GM19099 (cell line): ENCODE data around the gene PLCB2.

Source experiments
- POLR2A ChIP-seq: IDR thresholded peaks from 3 replicates; pipeline ENCODE4 v1.6.1; 2011; ENCODE audit warnings: low read depth; ENCODE audit not compliant: insufficient read length; ENCODE audit errors: extremely low read depth

The PLCB2 gene

DNA sequence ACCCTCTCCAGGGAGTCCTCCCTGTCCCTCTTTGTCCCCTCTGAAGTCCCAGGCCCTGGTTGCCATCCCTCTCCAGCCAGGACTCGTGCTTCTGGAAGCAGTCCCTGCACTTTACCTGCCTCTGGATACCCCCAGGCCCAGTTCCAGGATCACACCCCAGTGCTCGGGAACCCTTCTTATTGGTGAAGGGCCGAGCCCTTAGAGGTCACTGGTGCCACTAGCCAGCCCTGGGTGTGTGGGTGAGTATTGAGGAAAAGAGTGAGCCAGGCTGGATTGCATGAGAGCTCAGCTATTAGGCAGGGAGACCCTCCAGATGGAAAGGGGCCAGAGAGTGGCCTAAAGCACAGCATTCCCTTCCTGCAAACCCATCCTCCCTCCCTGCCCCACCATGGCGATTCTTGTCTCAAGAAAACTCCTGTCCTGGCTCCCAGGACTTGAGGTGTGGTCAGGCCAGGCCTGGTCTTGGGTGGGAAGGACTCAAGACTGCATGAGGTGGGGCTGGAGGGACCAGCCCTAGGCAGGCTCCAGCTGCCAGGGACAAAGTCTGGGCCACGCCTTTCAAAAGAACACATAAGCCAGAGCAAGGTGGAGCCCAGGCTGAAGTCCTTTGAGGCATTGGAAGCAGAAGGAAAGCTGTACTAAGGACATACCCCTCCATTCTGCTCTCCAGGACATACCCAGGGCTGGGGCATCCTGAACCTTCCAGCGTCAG is 38.3 kb upstream of the PLCB2 start:
- no peak for TF ChIP-seq POLR2A

DNA sequence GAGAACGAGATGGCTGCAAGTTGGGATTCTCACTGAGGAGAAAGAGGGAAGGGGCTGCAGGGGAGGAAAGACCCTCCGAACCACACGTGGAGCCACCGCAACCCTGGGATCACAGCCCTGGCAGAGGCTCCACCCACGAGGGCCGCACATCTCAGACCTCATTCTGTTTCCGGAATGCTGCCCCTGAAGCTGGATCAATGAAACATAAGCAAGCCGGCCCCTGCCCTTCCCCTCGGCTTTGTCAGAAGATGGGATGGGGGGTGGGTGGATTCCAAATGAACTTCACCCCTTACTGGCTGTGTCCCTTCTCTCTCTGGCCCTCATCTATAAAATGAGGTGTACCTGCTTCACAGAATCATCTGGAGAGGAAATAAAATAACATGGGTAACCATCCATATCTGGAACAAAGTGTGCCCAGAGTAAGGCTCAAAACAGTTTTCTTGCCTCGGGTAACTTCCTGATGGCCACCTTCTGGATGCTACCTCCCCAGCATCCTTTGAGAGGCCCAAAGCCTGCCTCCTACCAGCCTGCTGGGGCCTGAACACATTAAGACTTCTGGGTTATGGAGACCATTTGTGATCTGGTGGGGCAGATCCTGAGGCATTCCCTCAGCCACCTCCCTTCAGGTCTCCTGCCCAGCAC is 37.6 kb upstream of the PLCB2 start:
- no peak for TF ChIP-seq POLR2A

DNA sequence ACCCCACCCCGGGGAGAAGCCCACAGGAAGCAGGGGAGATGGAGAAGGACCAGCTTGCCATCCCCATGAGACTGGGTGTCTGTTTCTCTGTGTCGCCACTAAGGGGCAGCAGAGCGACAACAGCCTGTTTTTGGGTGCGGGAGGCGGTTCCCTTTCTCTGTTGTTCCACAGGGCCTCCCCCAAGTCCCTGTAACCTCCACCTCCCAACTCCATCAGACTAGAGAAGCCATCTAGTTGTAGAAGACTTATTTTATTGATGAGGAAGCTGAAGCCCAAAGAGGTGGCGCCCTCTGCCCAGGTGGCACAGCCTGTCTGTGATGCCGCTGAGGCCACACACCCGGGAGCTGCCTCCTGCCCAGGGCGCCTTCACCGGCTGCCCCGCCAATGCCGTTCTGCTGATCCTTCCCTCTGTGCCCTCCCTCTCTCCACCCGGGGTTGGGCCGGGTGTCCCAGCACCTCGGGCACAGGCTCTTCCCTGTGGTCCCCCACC is 36.9 kb upstream of the PLCB2 start:
- TF ChIP-seq POLR2A, result no peak

DNA sequence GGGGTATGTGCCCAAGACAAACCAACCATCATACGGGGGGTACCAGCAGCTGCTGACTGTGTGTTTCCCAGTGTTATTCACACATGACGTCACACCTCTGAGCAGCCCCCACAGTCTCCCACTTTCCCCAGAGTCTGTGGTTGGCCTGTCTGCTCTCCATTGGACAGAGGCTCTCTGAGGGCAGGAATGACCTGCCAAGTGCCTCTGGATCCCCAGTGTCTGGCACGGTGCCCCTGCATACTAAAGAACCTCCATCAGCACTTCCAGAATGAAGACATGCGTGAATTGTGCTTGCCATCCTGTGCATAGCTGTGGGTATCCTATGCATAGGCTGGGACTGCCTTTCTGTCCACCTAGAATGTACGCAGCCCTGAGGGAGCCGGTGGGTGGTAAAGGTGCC is 36.5 kb upstream of the PLCB2 start:
- no peak for TF ChIP-seq POLR2A

DNA sequence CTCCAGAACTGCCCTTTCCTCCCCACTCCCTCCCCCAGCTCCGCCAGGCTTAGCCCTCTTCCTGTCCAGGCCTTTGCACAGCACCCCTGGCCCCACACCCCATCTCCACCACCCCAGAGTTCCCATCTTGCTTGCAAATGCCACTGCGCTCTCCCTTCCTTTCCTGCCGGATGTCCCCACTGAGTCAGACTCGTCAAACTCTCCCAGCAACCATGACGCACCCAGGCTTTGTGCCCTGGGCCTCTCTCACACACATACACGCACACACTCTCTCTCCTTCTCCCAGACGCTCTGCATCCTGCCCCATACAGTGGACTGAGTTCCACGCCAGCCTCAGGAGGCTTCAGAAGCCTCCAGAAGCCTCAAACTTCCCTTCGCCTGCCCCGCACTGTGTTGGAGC is 35.8 kb upstream of the PLCB2 start:
- no peak for TF ChIP-seq POLR2A

DNA sequence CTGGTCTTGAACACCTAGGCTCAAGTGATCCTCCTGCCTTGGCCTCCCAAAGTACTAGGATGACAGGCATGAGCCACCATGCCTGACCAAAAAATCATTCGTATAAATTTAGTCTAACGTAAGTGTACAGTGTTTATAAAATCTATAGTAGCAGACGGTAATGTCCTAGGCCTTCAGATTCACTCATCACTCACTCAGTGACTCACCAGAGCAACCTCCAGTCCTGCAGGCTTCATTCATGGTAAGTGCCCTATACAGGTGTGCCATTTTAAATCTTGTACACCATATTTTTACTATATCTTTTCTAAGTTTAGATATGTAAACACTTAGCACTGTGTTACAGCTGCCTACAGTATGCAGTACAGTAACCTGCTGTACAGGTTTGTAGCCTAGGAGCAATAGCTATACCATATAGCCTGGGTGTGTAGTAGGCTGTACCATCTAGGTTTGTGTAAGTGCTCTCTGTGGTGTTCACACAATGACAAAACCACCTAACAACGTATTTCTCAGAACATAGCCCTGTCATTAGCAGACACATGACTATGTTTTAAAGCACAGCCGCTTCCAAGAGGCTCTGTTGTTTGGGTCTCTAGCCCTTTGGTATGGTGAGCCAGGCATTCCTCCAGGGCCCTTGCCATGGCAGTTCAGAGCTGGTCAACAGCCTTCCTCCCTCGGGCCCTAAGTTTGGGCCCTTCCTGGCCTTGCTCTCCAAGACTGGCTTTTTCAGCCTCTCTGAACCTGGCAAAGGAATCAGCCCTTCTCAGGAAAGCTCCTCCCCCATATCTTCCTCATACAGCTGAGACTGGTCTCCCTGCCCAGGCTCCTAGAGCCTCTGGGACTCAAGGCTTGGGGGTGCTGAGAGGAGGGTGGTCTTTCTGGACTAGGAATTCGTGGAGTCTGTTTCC is 34.9 kb upstream of the PLCB2 start:
- TF ChIP-seq POLR2A, result no peak

DNA sequence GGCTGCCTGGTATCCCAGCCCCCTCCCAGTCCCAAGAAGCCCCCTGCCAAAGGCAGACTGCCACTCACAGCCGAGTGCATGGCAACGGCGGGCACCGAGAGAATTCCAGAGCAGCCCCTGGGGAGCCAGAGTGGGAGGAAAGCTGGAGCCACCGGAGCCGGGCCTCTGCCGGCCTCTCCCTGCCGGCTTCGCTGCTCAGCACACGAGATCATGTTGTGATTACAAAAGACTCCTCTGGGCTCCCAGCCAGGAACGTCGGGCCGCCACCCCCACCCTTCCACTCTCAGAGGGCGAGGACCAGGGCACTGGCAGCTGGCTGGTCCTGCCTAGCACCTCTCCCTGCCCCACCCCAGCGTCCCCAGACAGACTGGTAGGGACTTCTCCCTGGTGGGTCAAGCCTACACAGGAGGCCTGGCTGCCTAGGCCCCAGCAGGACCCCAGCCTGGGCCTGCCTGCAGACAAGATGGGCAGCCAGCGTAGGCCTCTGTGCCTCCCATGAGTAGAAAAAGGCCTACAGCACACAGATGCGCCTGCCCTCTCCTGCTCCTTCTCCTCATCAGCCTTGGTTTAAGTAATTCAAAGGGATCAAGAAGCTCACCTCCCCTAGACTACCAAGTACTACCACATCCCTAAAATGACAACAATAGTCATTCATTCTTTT is 33.1 kb upstream of the PLCB2 start, which contains the start of gene CCDC9B:
TSS of gene CCDC9B (minus strand) at position 200 of the 661 bp plus-strand sequence. CDS start at position 80, 120 bp downstream.
- no peak for TF ChIP-seq POLR2A

DNA sequence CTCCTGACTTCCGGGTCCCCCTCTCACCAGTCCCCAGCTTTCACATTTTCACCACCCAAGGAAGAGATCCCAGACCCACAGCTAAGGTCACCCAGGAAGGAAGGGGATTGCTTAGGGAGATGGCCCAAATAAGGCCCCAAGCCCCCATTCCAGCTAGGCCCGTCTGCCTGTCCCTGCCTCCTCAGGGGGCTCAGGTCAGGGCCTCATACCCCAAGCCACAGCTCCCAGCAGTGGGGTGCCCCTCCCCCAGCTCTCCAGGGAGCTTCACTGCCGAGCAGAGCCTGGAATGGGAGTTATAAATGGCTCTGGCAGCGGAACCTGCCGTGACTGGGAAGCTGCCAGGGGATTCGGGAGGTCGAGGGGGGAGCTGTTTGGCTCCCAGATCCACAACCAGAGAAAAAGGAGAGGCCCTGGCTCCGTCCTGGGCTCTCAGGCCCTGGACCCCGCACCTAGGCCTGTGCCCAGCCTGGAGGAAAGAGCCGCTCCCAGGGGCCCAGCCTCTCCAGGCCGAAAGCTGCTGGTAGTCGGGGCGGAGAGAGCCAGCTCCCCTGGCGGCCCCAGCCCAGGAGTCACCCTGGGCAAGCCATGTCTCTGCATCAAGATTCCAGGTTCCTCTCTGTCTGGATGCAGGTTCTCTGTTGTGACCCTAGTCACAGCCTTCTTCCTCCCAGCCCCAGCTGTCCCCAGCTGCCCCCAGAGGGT is 32.5 kb upstream of the PLCB2 start:
- TF ChIP-seq POLR2A, result no peak

DNA sequence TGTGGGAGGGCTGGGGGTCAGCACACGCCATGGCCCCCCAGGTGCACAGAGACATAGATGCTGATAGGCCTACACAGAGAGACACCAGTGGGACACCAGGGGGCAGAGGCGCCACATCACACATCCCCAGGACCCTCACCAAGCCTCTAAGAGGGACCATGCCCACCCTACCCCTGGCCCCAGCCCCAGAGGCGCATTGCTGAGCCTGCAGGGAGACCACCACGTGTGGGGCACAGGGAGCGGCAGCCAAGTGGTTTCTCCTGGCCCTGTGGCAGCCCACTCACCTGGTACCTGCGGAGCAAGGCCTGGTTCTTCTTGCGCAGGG is 31.8 kb upstream of the PLCB2 start:
- no peak for TF ChIP-seq POLR2A

DNA sequence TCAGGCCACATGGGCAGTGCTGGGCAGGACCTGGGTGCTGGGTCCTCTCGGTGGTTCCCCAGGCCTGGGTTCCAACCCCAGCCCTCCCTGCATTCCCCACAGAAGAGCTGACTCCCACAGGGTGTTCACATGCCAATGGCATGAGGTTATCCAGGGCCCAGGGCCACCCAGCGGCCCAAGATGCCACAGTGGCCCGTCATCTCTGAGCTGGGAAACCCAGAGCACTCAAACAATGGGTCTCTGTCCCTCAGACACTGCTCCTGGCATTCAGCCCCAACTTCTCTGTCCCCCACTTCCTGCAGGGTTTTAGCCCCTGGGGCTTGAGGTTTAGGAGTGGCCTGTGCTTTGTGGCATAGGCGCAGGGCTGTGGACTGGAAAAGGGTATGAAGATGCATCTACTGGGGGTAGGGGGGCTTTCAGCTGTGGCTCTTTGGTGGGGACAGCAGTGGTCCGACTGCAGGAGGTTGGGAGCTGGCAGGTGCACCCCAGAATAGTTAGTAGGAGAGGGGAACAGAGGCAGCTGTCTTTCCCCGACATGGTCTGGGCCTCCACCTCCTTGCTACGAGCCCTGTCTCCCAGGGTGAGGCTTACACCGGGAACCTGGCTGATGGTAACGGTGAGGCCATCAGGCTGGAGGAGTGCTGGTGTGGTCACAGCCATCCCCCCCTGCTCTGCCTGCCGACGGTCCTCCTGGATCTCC is 31.3 kb upstream of the PLCB2 start:
- no peak for TF ChIP-seq POLR2A

DNA sequence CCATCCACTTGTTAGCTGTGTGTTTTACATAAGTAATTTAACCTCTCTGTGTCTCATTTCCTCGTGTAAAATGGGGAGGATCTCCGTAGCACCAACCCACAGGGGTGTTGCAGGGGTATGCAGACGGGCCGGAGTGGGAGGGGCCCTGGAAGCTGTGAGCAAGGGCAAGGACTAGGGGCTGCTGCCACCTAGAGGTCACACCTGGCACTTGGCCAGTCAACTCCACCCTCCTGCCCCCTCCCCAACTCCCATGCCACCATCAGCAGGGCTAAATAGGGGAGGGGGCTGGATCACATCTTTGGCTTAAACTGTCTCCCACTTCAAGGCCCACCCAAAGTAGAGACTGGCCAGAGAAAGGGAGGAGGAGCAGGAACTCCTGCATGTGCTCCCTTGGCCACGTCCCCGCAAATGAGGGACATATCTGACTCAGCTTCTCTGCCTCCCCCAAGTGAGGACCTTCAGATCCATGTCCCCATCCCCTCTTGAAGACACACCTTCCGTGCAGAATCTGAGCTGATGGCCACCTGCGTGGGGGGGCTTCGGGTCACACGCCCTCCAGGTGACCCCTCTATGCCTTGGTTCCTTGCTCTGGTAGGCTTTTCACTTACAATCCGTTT is 30.4 kb upstream of the PLCB2 start:
- no peak for TF ChIP-seq POLR2A

DNA sequence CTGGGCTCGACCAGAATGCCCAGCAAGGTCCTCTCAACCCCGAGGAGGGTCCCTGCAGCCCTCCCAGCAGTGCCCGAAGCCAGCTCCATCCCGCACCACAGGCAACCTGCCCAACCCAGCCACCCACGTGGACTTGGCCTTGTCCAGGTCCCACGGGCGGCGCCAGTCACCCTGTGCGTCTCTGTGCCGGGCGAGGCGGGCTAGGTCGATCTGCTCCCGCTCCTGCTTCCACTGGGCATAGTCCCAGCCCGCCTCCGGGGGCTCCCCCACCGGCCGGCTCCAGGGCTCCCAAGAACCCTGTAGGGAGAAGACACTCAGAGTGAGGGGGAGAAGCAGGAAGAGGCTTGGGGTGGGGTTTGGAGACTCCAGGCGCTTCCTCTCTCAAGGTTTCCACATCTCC is 29.9 kb upstream of the PLCB2 start:
- no peak for TF ChIP-seq POLR2A

DNA sequence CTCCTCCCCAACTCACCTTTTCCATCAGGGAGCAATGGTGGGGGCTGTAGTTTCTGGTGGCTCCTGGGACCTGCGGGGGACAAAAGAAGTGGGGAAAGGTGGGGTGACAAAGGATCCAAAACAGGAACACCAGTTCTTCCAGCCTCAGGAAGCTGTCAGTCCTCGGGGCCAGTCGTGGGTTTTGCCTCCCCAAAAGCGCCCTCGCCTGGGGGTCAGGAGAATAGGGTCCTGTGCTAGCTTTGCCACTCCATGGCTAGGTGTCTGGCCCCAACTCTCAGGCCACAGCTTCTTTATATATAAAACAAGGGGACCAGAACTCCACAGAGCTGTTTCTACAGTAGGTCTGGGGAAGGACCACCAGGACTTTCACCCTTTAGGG is 29.0 kb upstream of the PLCB2 start:
- no peak for TF ChIP-seq POLR2A
